ENCODE data around the gene HDDC2.

HDDC2 gene

DNA sequence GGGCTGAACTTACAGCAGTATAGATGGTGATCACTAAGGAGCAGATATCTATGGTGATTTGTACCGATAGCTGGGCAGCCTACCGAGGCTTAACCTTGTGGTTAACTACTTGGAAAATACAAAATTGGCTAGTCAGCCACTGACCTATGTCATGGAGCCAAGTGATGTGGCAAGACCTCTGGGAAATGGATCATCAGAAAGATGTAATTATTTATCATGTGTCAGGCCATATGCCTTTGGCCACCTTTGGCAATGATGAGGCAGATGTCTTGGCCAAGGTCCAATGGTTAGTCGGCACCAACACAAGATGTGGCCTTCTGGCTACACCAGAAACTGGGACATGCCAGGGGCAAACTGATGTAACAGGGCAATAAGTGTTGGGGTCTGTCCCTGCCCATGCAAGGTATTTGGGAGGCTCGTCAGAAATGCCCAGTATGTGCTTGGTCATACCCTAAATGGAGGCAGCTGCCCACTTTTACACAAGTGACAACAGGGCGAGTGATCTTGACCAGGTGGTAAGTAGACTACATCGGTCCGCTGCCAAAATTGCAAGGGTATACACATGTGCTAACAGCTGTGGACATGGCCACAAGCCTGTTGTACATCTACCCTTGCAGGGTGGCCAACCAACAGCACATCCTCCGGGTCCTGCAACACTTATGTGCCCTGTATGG is 30.1 kb downstream of the HDDC2 start:
- DNase-seq (ENCODE audit: low read depth in 1 of 2, low spot score in 1 of 2) = no peak

DNA sequence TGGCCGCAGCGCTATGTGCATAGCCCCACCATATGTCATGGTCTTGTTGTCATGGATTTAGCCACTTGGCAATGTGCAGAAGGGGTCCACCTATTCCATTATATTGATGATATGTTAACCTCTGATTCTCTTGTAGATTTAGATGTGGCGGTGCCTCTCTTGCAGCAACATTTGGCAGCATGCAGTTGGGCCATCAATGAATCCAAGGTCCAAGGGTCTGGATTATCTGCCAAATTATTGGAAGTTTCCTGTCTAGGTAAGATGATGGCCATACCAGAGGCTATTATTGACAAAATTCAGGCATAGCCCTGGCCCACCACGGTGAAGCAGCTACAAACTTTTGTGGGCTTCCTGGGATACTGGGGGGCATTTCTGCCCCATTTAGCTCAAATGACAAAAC is 31.4 kb downstream of the HDDC2 start:
- DNase-seq (ENCODE audit: low read depth in 1 of 2, low spot score in 1 of 2) = no peak

DNA sequence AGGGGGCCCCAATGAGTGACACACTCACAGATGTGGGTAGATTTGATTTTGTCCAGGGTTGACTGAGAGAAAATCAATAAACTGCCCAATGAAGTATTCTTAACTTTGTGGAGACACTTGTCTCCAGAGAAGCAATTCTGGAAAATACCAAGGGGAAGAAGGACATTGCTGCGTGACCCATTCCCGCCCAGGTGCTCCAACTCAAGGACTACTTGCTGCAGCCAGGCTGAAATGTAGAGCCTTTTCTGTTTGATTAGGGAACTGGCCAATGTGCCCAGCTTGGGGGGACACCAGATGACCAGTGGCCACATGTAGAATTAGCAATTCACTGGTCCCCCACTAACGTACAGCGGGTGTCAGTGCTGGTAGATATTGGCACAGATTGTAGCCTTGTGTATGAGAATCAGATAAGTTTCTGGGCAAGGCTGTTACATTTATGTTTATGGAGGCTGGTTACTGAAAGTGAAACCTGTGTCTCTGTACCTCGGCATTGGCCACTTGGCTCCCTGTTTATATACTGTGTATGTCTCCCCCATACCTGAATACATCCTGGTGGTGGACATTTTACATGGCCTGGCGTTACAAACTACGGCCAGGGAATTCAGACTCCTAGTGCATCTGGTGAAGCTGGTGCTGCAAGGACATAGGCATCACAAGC is 32.3 kb downstream of the HDDC2 start:
- no peak for DNase-seq (ENCODE audit: low read depth in 1 of 2, low spot score in 1 of 2)

GRCh38 chr6:125268765-125269164 is 33.0 kb downstream of the HDDC2 start:
- DNase-seq (ENCODE audit: low read depth in 1 of 2, low spot score in 1 of 2) = no peak

DNA sequence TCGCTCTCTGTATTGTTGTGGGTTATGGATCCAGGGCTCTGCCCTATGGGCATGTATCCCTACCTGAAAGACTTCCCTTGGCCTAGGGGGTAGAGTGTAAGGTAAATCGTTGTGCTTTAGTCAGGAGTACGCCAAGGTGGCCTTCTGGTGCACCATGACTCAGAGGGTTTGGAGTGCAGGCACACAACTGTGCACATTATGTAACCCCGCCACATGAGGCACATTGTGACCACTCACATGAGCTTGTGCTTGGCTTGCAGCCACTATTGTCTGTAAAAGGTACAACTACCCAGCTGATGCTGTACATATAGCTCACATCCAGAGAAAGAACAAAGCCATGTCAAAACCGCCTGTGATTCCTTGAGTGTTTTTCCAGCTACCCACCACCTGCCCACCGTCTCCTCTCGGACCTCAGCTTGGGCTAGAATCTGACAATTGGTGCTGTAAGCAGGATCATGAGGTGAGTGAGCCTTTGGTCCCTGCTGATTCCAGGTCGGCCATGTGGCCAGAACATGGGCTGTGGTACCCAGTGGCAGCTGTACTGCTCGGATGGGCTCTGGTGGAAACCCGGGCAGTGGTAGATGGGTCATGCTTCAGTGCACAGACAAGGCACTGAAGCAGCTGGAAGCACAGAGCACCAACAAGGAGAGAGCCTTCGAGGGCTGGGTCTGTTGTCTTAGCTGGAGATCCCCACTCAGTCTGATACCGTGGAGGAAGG is 33.8 kb downstream of the HDDC2 start:
- no peak for DNase-seq (ENCODE audit: low read depth in 1 of 2, low spot score in 1 of 2)

- no peak for DNase-seq (ENCODE audit: low read depth in 1 of 2, low spot score in 1 of 2)
Measured at GRCh38 chr6:125264476-125264875, 37.3 kb downstream of the HDDC2 start.

DNA sequence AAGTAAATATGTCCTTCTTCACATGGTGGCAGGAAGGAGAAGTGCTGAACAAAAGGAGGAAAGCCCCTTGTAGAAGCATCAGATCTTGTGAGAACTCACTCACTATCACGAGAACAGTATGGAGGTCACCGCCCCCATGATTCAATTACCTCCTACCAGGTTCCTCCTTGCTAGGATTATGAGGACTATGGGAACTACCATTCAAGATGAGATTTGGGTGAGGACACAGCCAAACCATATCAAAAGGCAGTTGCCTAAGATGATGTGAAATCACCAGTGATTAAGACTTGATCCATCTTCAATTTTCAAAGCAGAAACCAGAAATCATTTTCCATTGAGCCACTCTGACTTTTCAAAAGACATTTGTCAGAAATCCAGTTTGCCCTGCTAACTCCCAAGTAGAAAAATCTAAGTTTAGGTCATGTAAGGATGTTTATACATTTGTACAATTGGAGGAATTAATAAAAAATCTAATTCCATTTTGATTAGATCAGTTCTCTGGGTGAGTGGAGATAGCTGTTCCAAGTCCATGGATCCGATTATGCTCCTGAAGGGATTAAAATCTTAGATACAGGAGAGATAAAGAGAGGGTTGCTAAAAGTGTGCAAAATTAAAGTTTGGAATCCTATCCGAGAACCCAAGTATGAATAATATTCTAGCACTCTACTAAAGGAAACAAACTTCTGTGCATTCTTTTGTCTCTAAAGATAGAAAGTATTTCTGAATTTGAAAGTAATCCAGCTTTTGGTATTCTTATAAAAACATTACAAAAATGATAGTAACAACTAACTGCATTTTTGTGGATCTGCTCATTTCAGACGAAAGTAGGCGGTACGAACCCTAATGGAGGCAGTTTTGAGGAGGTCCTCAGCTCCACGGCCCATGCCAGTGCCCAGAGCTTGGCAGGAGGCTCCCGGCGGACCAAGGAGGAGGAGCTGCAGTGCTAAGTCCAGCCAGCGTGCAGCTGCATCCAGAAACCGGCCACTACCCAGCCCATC is 39.5 kb downstream of the HDDC2 start:
- DNase-seq (ENCODE audit: low read depth in 1 of 2, low spot score in 1 of 2) = no peak

DNA sequence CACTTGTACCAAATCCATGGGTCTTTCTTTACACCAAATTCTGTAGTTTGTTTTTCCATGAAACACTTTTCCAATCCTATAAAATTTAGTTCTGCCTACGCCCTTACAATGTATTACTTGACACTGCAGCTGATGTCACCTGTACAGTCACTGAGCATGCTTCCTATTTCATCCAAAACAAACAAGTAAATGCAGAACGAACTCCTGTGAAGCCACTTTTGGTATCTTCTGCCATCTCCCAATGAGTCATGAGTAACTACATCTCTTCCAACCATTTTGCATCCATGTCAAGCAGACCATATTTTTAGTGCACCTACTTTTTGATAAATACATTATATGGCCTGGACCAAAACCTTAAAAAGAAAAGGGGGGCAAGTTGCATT is 42.4 kb downstream of the HDDC2 start:
- no peak for DNase-seq (ENCODE audit: low read depth in 1 of 2, low spot score in 1 of 2)

DNA sequence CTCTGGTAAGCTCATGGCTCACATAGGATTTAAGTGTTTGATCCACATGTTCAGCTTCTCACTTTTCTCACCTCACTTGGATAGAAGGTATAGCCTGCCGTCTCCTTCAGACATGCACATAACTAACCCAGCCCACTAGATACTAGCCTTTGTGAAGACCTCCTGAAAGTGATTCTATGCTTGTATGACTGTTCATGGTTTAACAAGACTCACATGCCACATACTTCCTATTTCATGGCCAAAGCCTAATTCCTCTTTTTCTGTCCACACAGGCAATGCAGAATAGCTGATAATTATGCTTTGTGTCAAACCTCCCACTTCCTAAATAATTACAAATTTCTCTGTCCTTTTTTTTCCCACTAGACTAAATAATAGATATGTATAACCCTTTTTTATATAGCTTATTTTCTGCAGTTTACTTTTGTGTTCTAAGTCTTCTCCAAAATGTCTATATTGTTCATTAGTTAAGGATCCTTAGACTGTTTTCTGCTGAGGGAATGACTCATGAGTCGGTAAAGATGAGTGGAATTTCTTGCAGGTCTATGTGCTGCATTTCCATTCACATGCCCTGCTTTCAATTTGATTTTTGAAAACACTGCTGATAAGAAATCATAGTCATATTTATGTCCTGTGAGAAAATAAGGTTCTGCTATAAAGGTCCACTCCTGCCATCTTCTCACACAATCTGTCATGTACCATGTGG is 43.0 kb downstream of the HDDC2 start:
- DNase-seq (ENCODE audit: low read depth in 1 of 2, low spot score in 1 of 2) = no peak

DNA sequence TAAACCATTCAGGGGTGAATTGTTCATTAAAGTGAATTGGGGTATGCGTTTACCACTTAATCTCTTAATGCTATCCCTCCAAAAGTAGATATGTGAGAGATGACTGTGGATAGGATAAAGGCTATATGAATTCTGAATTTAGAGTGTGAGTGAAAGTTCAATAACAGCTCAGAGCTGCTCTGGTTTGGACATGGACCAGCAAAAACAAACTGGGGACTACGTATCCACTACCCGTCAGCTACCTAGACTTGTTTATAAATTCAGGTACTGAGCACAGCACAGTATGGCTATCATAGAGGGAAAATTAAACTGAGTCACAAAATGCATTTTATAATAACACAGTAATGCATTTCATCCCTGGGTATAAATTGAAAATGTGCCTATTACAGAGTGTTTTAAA is 44.4 kb downstream of the HDDC2 start:
- no peak for DNase-seq (ENCODE audit: low read depth in 1 of 2, low spot score in 1 of 2)

- no peak for DNase-seq (ENCODE audit: low read depth in 1 of 2, low spot score in 1 of 2)
Measured at GRCh38 chr6:125255201-125255600, 46.6 kb downstream of the HDDC2 start.

DNA sequence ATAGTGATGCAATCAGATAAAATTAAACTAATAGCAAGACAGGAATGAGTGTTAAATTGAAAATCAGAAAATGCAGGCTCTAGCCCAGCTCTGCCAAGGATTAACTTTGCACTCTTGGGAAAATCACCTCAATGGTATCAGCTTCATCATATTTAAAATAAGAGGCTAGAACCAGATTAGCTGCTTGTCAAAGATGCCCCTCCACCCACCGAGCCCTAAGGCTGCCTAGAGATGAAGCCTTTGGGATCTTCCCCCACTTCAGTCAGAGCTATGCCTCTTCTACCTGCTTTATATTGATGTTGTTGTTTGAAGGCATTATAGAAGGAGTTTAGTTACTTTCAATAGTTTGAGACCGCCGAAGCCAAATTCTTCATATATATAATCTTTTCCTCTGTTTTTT is 47.4 kb downstream of the HDDC2 start:
- DNase-seq (ENCODE audit: low read depth in 1 of 2, low spot score in 1 of 2) = no peak

GRCh38 chr6:125253881-125254280 is 47.9 kb downstream of the HDDC2 start:
- DNase-seq (ENCODE audit: low read depth in 1 of 2, low spot score in 1 of 2) = no peak

DNA sequence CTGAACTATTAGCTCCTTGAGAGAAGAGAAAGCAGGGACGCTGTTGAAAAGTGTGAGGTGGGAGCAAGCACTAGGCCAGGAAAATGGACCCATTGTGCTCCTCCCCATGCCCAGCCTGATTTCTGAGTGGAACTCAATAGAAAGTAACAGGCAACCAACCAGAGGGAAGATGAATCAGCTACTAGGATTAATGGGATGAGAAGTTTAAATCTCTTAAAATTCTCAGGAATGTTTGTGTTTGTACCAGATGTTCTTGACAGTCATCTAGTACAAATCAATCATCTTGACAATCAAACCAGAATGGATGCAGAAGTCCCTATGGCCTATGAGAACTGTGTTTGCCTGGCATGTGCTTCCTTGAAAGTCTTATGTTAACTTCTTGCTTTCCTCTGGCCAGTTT is 48.9 kb downstream of the HDDC2 start:
- DNase-seq (ENCODE audit: low read depth in 1 of 2, low spot score in 1 of 2) = no peak

DNA sequence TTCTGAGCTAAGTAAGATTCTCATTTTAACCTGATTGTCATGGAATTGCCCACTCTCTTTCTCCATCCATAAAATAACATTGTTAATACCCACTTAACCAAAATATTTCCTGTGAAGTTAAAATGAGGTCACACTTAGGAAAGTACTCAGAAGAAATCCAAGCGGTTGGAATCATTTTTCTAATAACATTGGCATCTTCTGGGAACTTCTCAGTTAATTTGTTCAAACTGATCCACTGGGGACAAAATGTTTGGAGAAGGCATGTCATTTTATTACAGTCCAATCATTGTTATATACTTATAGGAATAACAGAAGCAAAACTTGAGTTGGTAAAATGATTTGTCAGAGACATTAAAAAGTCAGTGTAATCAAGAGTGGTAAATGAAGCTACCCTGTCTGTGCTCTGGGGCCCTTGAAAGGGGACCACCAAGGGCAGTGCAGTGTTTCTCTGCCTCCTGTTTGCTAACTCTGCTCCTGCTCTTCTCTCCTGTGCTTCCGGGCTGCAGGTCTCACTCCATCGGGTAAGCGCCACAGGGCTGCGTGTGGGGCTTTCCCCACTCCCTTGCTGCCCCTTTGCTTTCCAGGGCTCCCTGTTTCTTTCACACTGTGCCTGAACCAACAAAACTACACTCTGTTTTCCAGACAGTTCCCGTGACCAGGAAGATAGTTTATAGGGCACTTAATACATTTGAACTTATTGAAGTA is 50.1 kb downstream of the HDDC2 start:
- no peak for DNase-seq (ENCODE audit: low read depth in 1 of 2, low spot score in 1 of 2)

DNA sequence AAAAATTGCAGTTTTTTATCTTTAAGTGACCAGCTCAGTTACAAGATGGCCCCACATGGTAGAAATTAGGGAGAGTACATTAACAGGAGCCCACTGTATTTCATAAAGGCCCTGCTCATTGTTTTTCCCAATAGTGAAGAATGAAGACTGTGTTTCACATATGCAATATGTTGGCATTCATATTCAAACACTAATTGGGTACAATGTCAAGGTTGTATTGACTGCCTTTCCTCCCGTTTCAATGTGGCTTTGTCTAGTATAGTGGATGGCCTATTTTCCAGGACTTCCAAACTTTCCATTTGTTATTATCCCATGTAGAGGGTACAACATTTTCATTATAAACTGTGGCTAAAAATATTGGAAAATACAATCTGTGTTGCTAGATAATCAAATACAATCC is 51.3 kb downstream of the HDDC2 start:
- no peak for DNase-seq (ENCODE audit: low read depth in 1 of 2, low spot score in 1 of 2)

DNA sequence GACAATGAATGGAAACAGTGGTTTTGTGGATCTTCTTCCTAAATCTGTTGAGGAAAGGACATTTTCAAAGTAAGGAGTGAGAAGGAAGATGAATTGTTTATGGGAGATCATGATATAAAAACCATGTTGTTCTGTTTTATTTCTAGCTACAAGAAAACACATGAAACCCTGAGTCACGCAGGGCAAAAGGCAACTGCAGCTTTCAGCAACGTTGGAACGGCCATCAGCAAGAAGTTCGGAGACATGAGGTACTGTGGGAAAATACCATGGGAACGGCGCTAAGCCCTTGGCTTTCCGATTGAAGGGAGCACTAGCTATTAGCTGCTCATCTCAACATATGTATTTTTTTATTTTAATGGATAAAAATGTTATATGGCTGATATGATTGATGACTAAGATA is 53.6 kb downstream of the HDDC2 start:
- DNase-seq (ENCODE audit: low read depth in 1 of 2, low spot score in 1 of 2) = no peak

DNA sequence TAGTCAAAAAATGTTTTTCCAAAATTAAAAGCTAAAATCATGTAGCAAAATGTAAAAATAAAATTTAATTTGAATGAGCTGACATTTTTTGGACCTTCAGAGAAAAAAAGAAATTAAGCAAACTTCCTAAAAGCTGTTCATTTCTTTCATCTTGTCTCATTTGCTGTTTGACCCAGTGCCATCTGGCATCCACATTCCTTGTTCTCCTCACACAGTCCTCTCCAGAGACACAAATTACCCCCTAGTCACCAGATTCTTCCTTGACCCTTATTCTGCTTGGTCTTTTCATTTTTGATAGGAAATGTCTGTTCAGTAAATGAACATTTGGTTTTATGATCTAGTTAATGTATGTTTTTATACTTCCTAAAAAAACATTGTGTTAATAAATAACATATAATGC is 55.2 kb downstream of the HDDC2 start:
- no peak for DNase-seq (ENCODE audit: low read depth in 1 of 2, low spot score in 1 of 2)

DNA sequence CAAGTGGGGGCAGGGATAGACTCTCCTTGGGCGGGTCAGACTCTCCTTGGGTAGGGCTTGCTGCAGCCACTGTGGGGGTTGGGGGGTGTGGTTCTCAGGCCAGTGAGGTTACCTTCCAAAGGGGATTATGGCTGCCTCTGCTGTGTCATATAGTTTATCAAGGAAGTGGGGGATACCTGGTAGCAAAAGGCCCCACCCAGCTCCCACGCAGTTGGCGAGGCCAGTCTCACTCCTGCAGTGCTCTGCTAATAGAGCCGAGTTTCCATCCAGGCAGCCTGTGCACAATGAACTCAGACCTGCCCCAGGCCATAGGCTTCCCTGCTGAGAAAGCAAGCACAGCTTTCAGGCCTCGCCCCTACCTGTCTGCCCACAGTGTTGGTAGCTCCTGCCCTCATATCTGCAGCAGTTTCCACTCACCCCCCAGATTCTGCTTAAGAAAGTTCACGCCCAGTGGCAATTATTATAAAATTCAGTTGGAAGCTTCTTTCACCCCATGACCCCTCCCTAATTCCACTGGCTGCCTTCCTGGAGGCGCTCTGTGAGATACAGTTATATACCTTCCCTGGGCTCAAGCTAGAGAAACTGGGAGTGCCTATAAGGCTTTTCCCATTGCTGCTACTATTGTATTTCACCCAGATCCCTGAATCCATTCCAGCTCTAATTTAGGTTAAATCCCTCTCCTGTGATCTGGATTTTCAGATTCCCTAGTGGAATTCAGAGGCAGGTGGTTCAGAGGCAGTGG is 56.1 kb downstream of the HDDC2 start:
- DNase-seq (ENCODE audit: low read depth in 1 of 2, low spot score in 1 of 2) = no peak
